Measurements from ENCODE around the gene MRPL55. TPM values are rescaled to one million over a fixed set of nuclear protein-coding genes. Genes with fewer than 3 reads are reported as not detected.

Gene MRPL55
- total RNA-seq (2014; rRNA removed; shearing (Covaris generic)) (57.5 and 84.4 TPM in 2 replicates), polyA plus RNA-seq (2016; fragmentation: Nextera tagmentation; extraction: Ambion mirVana) (94.4 and 95.1 TPM in 2 replicates)

DNA sequence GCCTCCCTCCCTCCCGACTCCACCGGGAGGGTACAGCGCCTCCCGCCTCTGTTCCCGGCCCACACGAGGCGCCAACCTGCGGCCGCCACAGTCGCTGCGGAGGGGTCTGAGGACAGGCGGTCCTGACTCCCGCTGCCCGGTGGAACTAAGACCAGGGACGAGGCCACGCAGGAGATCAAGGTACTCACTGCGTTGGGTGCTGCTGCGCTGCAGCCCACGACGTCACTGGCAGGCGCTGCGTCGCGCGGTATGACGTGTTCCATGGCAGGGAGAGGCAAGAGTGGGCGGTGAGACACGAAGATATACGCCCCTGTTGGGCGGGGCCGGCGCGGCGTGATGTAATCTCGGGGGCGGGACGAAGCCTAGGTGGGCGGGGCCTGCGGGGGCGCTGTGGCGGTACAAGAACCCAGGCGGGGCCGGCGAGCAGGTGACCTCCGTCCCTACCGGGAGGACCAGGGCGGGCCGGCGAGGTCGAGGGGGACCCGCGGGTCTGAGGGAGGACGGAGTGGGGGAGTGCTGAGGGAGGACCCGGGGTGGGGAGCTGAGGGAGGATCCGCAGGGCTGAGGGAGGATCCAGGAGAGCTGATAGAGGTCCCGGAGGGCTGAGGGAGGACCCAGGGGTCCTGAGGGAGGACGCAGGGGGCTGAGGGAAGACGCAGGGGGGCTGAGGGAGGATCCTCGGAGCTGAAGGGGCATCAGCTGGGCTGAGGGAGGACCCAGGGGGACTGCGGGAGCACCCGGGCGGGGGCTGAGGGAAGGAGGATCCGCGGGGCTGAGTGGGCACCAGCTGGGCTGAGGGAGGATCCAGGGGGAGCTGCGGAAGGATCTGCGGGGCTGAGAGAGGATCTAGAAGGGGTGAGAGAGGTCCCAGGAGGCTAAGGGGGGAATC is at the start of gene MRPL55:
Gene MRPL55 (minus strand): TSS at position 227 of the 889 bp plus-strand sequence. CDS start 1,039 bp downstream, outside the sequence.
- in situ Hi-C loops (cut with MboI), result no loop called here
- no peaks in the 10 kb centered on the region for H4K20me1 ChIP-seq (ENCODE audit: insufficient read depth)
- DNase-seq, result peak; percentile 97
- peak within 1 kb of the TSS; percentile 90 for H3K4me2 ChIP-seq (ENCODE audit: unreplicated experiment)
- peak within 1 kb of the TSS; percentile 98 for H2AFZ ChIP-seq
- no peaks in the 10 kb centered on the region for H3K9me3 ChIP-seq (ENCODE audit: low read depth)
- TF ChIP-seq EZH2 (IDR thresholded peaks at IDR 0.05; ENCODE audit: insufficient read depth, poor library complexity, severe bottlenecking) (no peak), EZH2phosphoT487 (IDR thresholded peaks at IDR 0.05; ENCODE audit: insufficient read depth, low read depth) (no peak)
- H3K9me2 ChIP-seq (ENCODE audit: insufficient read depth), result no peaks in the 10 kb centered on the region
- H3K27me3 ChIP-seq (replicated peaks; ENCODE audit: insufficient read depth), result no peaks in the 10 kb centered on the region
- H3F3A ChIP-seq (ENCODE audit: insufficient read depth), result no peaks in the 10 kb centered on the region
- 1 to 2% methylated on average over 37 to 66 of the region's 66 CpGs for WGBS, 2 experiments (ENCODE audit: low coverage in 1 of 2, low lambda C conversion rate in 2 of 2, missing lambda C conversion rate in 2 of 2)
- 0 out of 2 replicates have a peak, but pooled peaks cover 4% of the 10 kb centered on the region for H3K4me1 ChIP-seq (ENCODE audit: insufficient read depth)
- H3K36me3 ChIP-seq (ENCODE audit: low read depth), result no peaks in the 10 kb centered on the region
- H3K79me2 ChIP-seq (ENCODE audit: insufficient read depth), result peaks cover 28% of the 10 kb centered on the region
- peak within 1 kb of the TSS; percentile 93 for H3K9ac ChIP-seq
- H3K4me3 ChIP-seq, result peak within 1 kb of the TSS; percentile 87
- peak within 1 kb of the TSS; percentile 22 for H3K27ac ChIP-seq

DNA sequence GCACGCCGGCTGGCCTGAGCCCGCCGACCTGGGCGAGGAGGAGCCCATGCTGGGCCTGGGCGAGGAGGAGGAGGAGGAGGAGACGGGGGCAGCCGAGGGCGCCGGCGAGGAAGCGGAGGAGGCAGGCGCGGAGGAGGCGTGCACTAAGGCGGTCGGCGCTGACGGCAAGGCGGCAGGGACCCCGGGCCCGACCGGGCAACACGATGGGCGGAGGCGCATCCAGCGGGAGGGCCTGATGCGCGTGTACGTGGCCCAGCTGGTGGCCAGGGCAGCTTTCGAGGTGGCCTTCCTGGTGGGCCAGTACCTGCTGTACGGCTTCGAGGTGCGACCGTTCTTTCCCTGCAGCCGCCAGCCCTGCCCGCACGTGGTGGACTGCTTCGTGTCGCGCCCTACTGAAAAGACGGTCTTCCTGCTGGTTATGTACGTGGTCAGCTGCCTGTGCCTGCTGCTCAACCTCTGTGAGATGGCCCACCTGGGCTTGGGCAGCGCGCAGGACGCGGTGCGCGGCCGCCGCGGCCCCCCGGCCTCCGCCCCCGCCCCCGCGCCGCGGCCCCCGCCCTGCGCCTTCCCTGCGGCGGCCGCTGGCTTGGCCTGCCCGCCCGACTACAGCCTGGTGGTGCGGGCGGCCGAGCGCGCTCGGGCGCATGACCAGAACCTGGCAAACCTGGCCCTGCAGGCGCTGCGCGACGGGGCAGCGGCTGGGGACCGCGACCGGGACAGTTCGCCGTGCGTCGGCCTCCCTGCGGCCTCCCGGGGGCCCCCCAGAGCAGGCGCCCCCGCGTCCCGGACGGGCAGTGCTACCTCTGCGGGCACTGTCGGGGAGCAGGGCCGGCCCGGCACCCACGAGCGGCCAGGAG is 49.3 kb upstream of the MRPL55 start:
- DNase-seq, result peak; percentile 34
- Histone ChIP-seq H3K4me3 (no peak overlapping the region), H3K27ac (no peak overlapping the region), H3K4me2 (ENCODE audit: unreplicated experiment) (no peak overlapping the region), H3K4me1 (ENCODE audit: insufficient read depth) (peaks cover 19% of the 10 kb centered on the region; the same call in 1 of the 2 replicates), H4K20me1 (ENCODE audit: insufficient read depth) (no peaks in the 10 kb centered on the region), H3K27me3 (replicated peaks; ENCODE audit: insufficient read depth) (no peaks in the 10 kb centered on the region), H3K9me3 (ENCODE audit: low read depth) (no peaks in the 10 kb centered on the region), H3K9me2 (ENCODE audit: insufficient read depth) (no peaks in the 10 kb centered on the region), H3K36me3 (ENCODE audit: low read depth) (no peaks in the 10 kb centered on the region), H3K79me2 (ENCODE audit: insufficient read depth) (no peaks in the 10 kb centered on the region), H3F3A (ENCODE audit: insufficient read depth) (no peaks in the 10 kb centered on the region), H3K9ac (no peak overlapping the region), H2AFZ (no peak overlapping the region)
- no peak for TF ChIP-seq EZH2phosphoT487 (IDR thresholded peaks at IDR 0.05; ENCODE audit: insufficient read depth, low read depth)
- TF ChIP-seq EZH2 (IDR thresholded peaks at IDR 0.05; ENCODE audit: insufficient read depth, poor library complexity, severe bottlenecking), result no peak
- WGBS, 2 experiments (ENCODE audit: low coverage in 1 of 2, low lambda C conversion rate in 2 of 2, missing lambda C conversion rate in 2 of 2), result 17% methylated on average over 56 to 57 of the region's 98 CpGs
- in situ Hi-C loops (cut with MboI), result no loop called here

DNA sequence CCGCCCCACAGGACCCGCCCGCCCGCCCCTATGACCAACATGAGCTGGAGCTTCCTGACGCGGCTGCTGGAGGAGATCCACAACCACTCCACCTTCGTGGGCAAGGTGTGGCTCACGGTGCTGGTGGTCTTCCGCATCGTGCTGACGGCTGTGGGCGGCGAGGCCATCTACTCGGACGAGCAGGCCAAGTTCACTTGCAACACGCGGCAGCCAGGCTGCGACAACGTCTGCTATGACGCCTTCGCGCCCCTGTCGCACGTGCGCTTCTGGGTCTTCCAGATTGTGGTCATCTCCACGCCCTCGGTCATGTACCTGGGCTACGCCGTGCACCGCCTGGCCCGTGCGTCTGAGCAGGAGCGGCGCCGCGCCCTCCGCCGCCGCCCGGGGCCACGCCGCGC is 48.6 kb upstream of the MRPL55 start:
- in situ Hi-C loops (cut with MboI), result no loop called here
- Histone ChIP-seq H3F3A (ENCODE audit: insufficient read depth) (no peaks in the 10 kb centered on the region), H3K79me2 (ENCODE audit: insufficient read depth) (no peaks in the 10 kb centered on the region), H3K36me3 (ENCODE audit: low read depth) (no peaks in the 10 kb centered on the region), H3K4me2 (ENCODE audit: unreplicated experiment) (no peak overlapping the region), H3K9me3 (ENCODE audit: low read depth) (no peaks in the 10 kb centered on the region), H3K4me1 (ENCODE audit: insufficient read depth) (peaks cover 13% of the 10 kb centered on the region; the same call in 1 of the 2 replicates), H3K27me3 (replicated peaks; ENCODE audit: insufficient read depth) (no peaks in the 10 kb centered on the region), H3K27ac (no peak overlapping the region), H3K9me2 (ENCODE audit: insufficient read depth) (no peaks in the 10 kb centered on the region), H3K9ac (no peak overlapping the region), H2AFZ (no peak overlapping the region), H3K4me3 (no peak overlapping the region), H4K20me1 (ENCODE audit: insufficient read depth) (no peaks in the 10 kb centered on the region)
- DNase-seq, result no peak
- TF ChIP-seq EZH2 (IDR thresholded peaks at IDR 0.05; ENCODE audit: insufficient read depth, poor library complexity, severe bottlenecking), result no peak
- no peak for TF ChIP-seq EZH2phosphoT487 (IDR thresholded peaks at IDR 0.05; ENCODE audit: insufficient read depth, low read depth)
- WGBS, 2 experiments (ENCODE audit: low coverage in 1 of 2, low lambda C conversion rate in 2 of 2, missing lambda C conversion rate in 2 of 2), result 55 to 57% methylated on average over 32 to 43 of the region's 43 CpGs
